A549 (cell line): Measurements from ENCODE around the gene VWF.

ENCODE experiments used
- FOSL2 ChIP-seq, 2 experiments: fragments of 450-650 bp in 1 of 2; fragments of >200 bp in 1 of 2; sonication (Bioruptor Twin) in 1 of 2; formaldehyde crosslinking; IDR thresholded peaks; 2 replicates each; pipeline versions ENCODE4 v1.5.0 to v1.6.1; 2016 to 2020; ENCODE audit warnings: mild to moderate bottlenecking in 1 of 2, moderate library complexity in 1 of 2
- GATA3 ChIP-seq: IDR thresholded peaks from 2 replicates; pipeline ENCODE4 v1.6.1; 2012; ENCODE audit warnings: borderline replicate concordance
- HDAC2 ChIP-seq: fragments of 200-600 bp; sonication (generic); IDR thresholded peaks from 2 replicates; pipeline ENCODE4 v1.6.1; 2016
- KDM1A ChIP-seq: fragments of 200-600 bp; sonication (generic); IDR thresholded peaks from 2 replicates; pipeline ENCODE4 v1.6.1; 2016; ENCODE audit warnings: low read depth, mild to moderate bottlenecking
- MAFK ChIP-seq: fragments of 450-650 bp; IDR thresholded peaks from 2 replicates; pipeline ENCODE4 v1.6.1; 2014; ENCODE audit not compliant: partially characterized antibody
- POLR2A ChIP-seq: IDR thresholded peaks from 2 replicates; pipeline ENCODE4 v1.6.1; 2012; ENCODE audit warnings: mild to moderate bottlenecking, low read length
- RARB ChIP-seq: fragments of 250-450 bp; sonication (Bioruptor Pico); IDR thresholded peaks from 2 replicates; pipeline ENCODE4 v1.8.0; 2021; ENCODE audit warnings: mild to moderate bottlenecking, moderate library complexity
- RFX5 ChIP-seq: fragments of 450-650 bp; IDR thresholded peaks from 2 replicates; pipeline ENCODE4 v1.7.1; 2014; ENCODE audit warnings: antibody characterized with exemption, mild to moderate bottlenecking, moderate library complexity
- SREBF2 ChIP-seq: fragments of 450-650 bp; IDR thresholded peaks from 2 replicates; pipeline ENCODE4 v1.6.1; 2014; ENCODE audit warnings: mild to moderate bottlenecking, moderate library complexity
- ZFP36 ChIP-seq: fragments of 450-650 bp; IDR thresholded peaks from 2 replicates; pipeline ENCODE4 v1.6.1; 2014; ENCODE audit warnings: borderline replicate concordance; ENCODE audit not compliant: partially characterized antibody
- TF ChIP-seq, protein P1 (sequence below): fragments of >200 bp; sonication (Bioruptor Twin); formaldehyde crosslinking; IDR thresholded peaks from 3 replicates; pipeline ENCODE4 v1.5.1; 2016
- TF ChIP-seq, protein P2 (sequence below): fragments of 150-350 bp; IDR thresholded peaks from 2 replicates; pipeline ENCODE4 v1.6.1; 2014; ENCODE audit warnings: low read depth, mild to moderate bottlenecking, low read length
- TF ChIP-seq, protein P3 (sequence below): fragments of >200 bp; sonication (Bioruptor Twin); formaldehyde crosslinking; IDR thresholded peaks from 3 replicates; pipeline ENCODE4 v1.6.1; 2016

DNA sequence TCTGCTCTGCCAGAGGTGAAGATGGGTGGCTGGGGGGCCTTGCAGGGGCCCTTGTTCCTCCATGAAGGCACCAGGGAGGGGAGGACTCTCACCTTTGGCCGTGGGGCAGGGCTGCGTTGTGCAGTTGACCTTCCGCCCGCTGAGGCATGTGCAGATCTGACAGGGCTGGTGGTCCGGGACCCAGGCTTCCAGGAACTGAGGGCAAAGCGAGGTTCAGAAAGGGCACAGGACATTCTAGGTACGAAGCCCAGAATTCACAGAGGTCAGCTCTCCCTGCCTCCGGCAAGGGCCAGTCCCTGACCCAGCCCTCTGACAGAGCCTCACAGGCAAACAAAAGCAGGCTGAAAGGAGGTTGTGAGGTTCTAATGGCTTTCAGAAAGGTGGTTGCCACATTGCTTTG, 139.0 kb downstream of the VWF start:
- TF ChIP-seq POLR2A (no peak), GATA3 (no peak), HDAC2 (no peak), FOSL2 (IDR thresholded peaks at IDR 0.05) (no peak), FOSL2 (CRISPR knock-in tag; IDR thresholded peaks at IDR 0.05) (no peak), RFX5 (no peak), ZFP36 (no peak), SREBF2 (no peak), RARB (no peak), KDM1A (no peak), MAFK (no peak)
- TF ChIP-seq, protein P1, sequence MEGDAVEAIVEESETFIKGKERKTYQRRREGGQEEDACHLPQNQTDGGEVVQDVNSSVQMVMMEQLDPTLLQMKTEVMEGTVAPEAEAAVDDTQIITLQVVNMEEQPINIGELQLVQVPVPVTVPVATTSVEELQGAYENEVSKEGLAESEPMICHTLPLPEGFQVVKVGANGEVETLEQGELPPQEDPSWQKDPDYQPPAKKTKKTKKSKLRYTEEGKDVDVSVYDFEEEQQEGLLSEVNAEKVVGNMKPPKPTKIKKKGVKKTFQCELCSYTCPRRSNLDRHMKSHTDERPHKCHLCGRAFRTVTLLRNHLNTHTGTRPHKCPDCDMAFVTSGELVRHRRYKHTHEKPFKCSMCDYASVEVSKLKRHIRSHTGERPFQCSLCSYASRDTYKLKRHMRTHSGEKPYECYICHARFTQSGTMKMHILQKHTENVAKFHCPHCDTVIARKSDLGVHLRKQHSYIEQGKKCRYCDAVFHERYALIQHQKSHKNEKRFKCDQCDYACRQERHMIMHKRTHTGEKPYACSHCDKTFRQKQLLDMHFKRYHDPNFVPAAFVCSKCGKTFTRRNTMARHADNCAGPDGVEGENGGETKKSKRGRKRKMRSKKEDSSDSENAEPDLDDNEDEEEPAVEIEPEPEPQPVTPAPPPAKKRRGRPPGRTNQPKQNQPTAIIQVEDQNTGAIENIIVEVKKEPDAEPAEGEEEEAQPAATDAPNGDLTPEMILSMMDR: no peak
- TF ChIP-seq, protein P2, sequence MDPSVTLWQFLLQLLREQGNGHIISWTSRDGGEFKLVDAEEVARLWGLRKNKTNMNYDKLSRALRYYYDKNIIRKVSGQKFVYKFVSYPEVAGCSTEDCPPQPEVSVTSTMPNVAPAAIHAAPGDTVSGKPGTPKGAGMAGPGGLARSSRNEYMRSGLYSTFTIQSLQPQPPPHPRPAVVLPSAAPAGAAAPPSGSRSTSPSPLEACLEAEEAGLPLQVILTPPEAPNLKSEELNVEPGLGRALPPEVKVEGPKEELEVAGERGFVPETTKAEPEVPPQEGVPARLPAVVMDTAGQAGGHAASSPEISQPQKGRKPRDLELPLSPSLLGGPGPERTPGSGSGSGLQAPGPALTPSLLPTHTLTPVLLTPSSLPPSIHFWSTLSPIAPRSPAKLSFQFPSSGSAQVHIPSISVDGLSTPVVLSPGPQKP: no peak
- TF ChIP-seq, protein P3, sequence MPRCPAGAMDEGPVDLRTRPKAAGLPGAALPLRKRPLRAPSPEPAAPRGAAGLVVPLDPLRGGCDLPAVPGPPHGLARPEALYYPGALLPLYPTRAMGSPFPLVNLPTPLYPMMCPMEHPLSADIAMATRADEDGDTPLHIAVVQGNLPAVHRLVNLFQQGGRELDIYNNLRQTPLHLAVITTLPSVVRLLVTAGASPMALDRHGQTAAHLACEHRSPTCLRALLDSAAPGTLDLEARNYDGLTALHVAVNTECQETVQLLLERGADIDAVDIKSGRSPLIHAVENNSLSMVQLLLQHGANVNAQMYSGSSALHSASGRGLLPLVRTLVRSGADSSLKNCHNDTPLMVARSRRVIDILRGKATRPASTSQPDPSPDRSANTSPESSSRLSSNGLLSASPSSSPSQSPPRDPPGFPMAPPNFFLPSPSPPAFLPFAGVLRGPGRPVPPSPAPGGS: no peak
